Gastrocnemius medialis (tissue), 4 donors: ENCODE results near the gene SFT2D1.

ENCODE experiments used
- POLR2A ChIP-seq, 2 donors: fragments of 450-650 bp; IDR thresholded peaks; one replicate each; pipeline ENCODE4 v1.6.1; 2017; ENCODE audit warnings: antibody characterized with exemption in 2 of 2, mild to moderate bottlenecking in 2 of 2, moderate library complexity in 2 of 2
- TF ChIP-seq, protein P1 (sequence below), 5 experiments: fragments of 450-650 bp in 3 of 5; fragments of 200-600 bp in 2 of 5; sonication (generic) in 2 of 5; IDR thresholded peaks in 4 of 5; conservative IDR thresholded peaks in 1 of 5; 1 replicate in 4 of 5; 2 replicates in 1 of 5; pipeline ENCODE4 v1.5.1; 2016 to 2019; ENCODE audit warnings: antibody characterized with exemption in 5 of 5, mild to moderate bottlenecking in 3 of 5, moderate library complexity in 3 of 5

DNA sequence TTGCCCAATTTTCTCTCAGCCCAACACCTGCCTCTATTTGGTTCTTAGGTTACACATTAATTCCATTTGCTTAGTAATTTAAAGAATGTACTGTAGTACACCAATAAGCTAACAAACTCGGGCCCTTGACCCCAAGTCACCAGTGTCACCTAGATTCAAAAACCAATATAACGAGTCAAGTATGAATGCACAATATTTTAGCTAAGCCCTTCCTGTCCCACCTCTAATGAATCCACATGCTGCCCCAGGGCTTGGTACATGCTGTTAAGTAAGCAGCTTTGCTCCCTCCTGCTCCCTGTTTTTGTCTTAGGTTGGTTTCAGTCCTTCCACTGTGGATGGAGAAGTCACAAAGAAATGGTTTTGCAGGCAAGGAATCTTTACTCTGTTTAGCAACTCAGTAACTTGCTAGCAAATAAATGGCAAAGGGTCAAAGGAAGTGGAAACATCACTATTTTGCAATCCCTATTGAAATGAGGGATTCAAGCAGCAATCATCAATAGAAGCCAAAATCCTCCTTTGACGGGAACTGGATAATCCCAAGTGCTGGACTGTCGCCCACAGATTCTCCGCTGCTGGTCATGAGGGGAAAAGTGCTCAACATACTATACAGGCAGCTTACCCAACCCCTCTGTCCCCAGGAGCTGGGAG, 45.4 kb upstream of the SFT2D1 start:
- TF ChIP-seq, protein P1, sequence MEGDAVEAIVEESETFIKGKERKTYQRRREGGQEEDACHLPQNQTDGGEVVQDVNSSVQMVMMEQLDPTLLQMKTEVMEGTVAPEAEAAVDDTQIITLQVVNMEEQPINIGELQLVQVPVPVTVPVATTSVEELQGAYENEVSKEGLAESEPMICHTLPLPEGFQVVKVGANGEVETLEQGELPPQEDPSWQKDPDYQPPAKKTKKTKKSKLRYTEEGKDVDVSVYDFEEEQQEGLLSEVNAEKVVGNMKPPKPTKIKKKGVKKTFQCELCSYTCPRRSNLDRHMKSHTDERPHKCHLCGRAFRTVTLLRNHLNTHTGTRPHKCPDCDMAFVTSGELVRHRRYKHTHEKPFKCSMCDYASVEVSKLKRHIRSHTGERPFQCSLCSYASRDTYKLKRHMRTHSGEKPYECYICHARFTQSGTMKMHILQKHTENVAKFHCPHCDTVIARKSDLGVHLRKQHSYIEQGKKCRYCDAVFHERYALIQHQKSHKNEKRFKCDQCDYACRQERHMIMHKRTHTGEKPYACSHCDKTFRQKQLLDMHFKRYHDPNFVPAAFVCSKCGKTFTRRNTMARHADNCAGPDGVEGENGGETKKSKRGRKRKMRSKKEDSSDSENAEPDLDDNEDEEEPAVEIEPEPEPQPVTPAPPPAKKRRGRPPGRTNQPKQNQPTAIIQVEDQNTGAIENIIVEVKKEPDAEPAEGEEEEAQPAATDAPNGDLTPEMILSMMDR (IDR thresholded peaks at IDR 0.05 in 4 of 5, conservative IDR thresholded peaks at IDR 0.05 in 1 of 5): no peak
- TF ChIP-seq POLR2A (IDR thresholded peaks at IDR 0.05): no peak
